Transverse colon (tissue), 4 donors: ENCODE measurements around the gene PHF21A.

Source experiments
- EP300 ChIP-seq: sonication (generic); formaldehyde crosslinking; IDR thresholded peaks from one replicate; pipeline ENCODE4 v1.6.1; 2017; ENCODE audit warnings: antibody characterized with exemption, low read depth
- POLR2A ChIP-seq: fragments of 450-650 bp; IDR thresholded peaks from one replicate; pipeline ENCODE4 v1.6.1; 2016; ENCODE audit warnings: antibody characterized with exemption, mild to moderate bottlenecking, moderate library complexity
- POLR2AphosphoS5 ChIP-seq, 3 donors: sonication (generic); formaldehyde crosslinking; IDR thresholded peaks; one replicate each; pipeline ENCODE4 v1.6.1; 2016; ENCODE audit warnings: antibody characterized with exemption in 3 of 3
- TF ChIP-seq, protein P1 (sequence below), 5 experiments: fragments of 200-600 bp in 3 of 5; fragments of 450-650 bp in 2 of 5; sonication (generic) in 3 of 5; IDR thresholded peaks; 1 replicate in 2 of 5; 2 replicates in 3 of 5; pipeline ENCODE4 v1.5.1; 2016 to 2017; ENCODE audit warnings: antibody characterized with exemption in 5 of 5, inconsistent platforms in 3 of 5, mild to moderate bottlenecking in 2 of 5, moderate library complexity in 1 of 5

DNA sequence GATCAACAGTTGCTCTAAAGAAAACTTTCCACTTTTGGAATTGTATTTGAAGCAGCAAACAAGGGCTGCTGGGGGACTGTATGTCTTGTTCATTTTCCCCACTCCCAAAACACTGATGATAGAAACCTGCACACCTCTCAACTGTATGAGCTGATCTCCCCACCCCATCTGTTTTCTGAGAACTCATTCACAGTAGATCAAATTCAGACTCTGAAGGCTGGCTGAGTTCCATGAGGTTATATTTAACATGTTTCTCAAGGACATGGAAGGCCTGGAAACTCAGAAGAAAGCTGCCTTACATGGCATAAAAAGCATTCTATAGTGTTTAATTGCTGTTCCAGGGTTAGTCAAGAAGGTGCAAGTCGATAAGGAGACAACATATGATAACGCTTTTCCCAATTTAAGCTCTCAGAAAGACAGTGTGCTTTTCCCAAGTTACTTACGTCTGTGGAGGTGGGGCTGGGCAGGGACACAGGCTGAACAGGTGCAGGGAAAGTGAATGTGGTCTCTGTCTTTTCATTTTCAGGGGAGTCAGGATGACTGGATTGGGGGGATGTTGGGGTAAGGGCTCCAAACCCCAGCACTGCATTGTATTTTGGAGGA is 175.8 kb downstream of the PHF21A start:
- TF ChIP-seq, protein P1, sequence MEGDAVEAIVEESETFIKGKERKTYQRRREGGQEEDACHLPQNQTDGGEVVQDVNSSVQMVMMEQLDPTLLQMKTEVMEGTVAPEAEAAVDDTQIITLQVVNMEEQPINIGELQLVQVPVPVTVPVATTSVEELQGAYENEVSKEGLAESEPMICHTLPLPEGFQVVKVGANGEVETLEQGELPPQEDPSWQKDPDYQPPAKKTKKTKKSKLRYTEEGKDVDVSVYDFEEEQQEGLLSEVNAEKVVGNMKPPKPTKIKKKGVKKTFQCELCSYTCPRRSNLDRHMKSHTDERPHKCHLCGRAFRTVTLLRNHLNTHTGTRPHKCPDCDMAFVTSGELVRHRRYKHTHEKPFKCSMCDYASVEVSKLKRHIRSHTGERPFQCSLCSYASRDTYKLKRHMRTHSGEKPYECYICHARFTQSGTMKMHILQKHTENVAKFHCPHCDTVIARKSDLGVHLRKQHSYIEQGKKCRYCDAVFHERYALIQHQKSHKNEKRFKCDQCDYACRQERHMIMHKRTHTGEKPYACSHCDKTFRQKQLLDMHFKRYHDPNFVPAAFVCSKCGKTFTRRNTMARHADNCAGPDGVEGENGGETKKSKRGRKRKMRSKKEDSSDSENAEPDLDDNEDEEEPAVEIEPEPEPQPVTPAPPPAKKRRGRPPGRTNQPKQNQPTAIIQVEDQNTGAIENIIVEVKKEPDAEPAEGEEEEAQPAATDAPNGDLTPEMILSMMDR (IDR thresholded peaks at IDR 0.05), result no peak
- TF ChIP-seq POLR2A (no peak), POLR2AphosphoS5 (IDR thresholded peaks at IDR 0.05) (no peak), EP300 (no peak)
